ENCODE data around the gene LMO2. TPM values are rescaled to one million over a fixed set of nuclear protein-coding genes. Genes with fewer than 3 reads are reported as not detected.

LMO2 gene
- total RNA-seq, 1 experiment from 2014 or later, result 0.64 TPM

GRCh38 chr11:33931067-33931466, 39.2 kb upstream of the LMO2 start:
- TF ChIP-seq REST (IDR thresholded peaks at IDR 0.05; ENCODE audit: insufficient read depth in 1 of 2, low read depth in 2 of 2, low read length in 1 of 2), result no peak
- no peak for TF ChIP-seq CTCF (IDR thresholded peaks at IDR 0.05)
- ATAC-seq (no peak), DNase-seq (ENCODE audit: low read depth, low spot score) (no peak)
- H3K27me3 ChIP-seq (ENCODE audit: control insufficient read depth, insufficient read depth, low read length), result no peaks in the 10 kb centered on the region; the same call in 1 of the 2 replicates
- no peaks in the 10 kb centered on the region for H3K9me3 ChIP-seq (ENCODE audit: control insufficient read depth, insufficient read depth, low read depth, low read length)
- no peak overlapping the region for H3K27ac ChIP-seq (ENCODE audit: low read length)
- BruUV-seq (replicated peaks), result no TSS peak
- CTCF ChIA-PET, result no interaction called here
- H3K4me3 ChIP-seq (ENCODE audit: low read depth in 2 of 2, low read length in 2 of 2), result no peak overlapping the region
- in situ Hi-C loops (cut with HindIII; ENCODE audit: low pct_unique_long_range_greater_than_20kb, low sequenced_read_pairs) (no loop called here), intact Hi-C loops (cut with micrococcal nuclease; ENCODE audit: unreplicated experiment) (no loop called here)
- POLR2A ChIA-PET, result no interaction called here
- H3K36me3 ChIP-seq (ENCODE audit: control insufficient read depth, insufficient read depth, low read length), result no peaks in the 10 kb centered on the region
- H3K4me1 ChIP-seq (ENCODE audit: control insufficient read depth, insufficient read depth, low read length), result no peaks in the 10 kb centered on the region

GRCh38 chr11:33930317-33931021, 38.6 kb upstream of the LMO2 start:
- no peak for ATAC-seq
- Histone ChIP-seq H3K36me3 (ENCODE audit: control insufficient read depth, insufficient read depth, low read length) (no peaks in the 10 kb centered on the region), H3K9me3 (ENCODE audit: control insufficient read depth, insufficient read depth, low read depth, low read length) (no peaks in the 10 kb centered on the region), H3K27ac (ENCODE audit: low read length) (no peak overlapping the region), H3K4me1 (ENCODE audit: control insufficient read depth, insufficient read depth, low read length) (no peaks in the 10 kb centered on the region), H3K27me3 (ENCODE audit: control insufficient read depth, insufficient read depth, low read length) (no peaks in the 10 kb centered on the region; the same call in 1 of the 2 replicates), H3K4me3 (ENCODE audit: low read depth in 2 of 2, low read length in 2 of 2) (no peak overlapping the region)
- intact Hi-C loops (cut with micrococcal nuclease; ENCODE audit: unreplicated experiment), result no loop called here
- DNase-seq (ENCODE audit: low read depth, low spot score), result no peak
- POLR2A ChIA-PET, result no interaction called here
- CTCF ChIA-PET, result no interaction called here
- in situ Hi-C loops (cut with HindIII; ENCODE audit: low pct_unique_long_range_greater_than_20kb, low sequenced_read_pairs), result no loop called here
- no peak for TF ChIP-seq TCF7L2 (IDR thresholded peaks at IDR 0.05; ENCODE audit: low read depth, low read length)
- no peak for TF ChIP-seq REST (IDR thresholded peaks at IDR 0.05; ENCODE audit: insufficient read depth in 1 of 2, low read depth in 2 of 2, low read length in 1 of 2)
- no TSS peak for BruUV-seq (replicated peaks)
